Pancreas (tissue), 10 donors: ENCODE results near the gene ADAMTS15. TPM values are rescaled to one million over a fixed set of nuclear protein-coding genes. Genes with fewer than 3 reads are reported as not detected.

Experiments
- ATAC-seq, 4 donors: fragments of 200-7000 bp; cut with Tn5 transposase; one replicate each; pipeline versions ENCODE4 v1.8.0 to v1.9.1; 2020; ENCODE audit warnings: mild to moderate bottlenecking in 4 of 4, moderate library complexity in 4 of 4
- DNase-seq, 6 donors: peaks; one replicate each; pipeline ENCODE4 v3.0.0-alpha.2; 2020
- FAIRE-seq: peaks from 2 replicates; lab custom pipeline; 2012; peaks lifted over from hg19 to GRCh38; lab: Jason Lieb, UNC
- H3K27ac ChIP-seq, 4 donors: fragments of 200-600 bp; sonication (generic); 1 replicate in 3 of 4; 2 replicates in 1 of 4; pipeline versions ENCODE4 v1.5.0 to v1.8.0; 2020
- H3K27me3 ChIP-seq, 4 donors: fragments of 200-600 bp; one replicate each; pipeline ENCODE4 v1.8.0; 2021
- H3K36me3 ChIP-seq, 3 donors: fragments of 200-600 bp; sonication (generic) in 1 of 3; one replicate each; pipeline versions ENCODE4 v1.5.0 to v1.8.0; 2020 to 2021
- H3K4me1 ChIP-seq, 3 donors: fragments of 200-600 bp; one replicate each; pipeline ENCODE4 v1.8.0; 2021
- H3K4me3 ChIP-seq, 4 donors: fragments of 200-600 bp; sonication (generic) in 2 of 4; one replicate each; pipeline versions ENCODE4 v1.5.0 to v1.8.0; 2020 to 2021
- H3K9me3 ChIP-seq, 4 donors: fragments of 200-600 bp; one replicate each; pipeline ENCODE4 v1.8.0; 2021
- CTCF ChIP-seq, 4 donors: fragments of 200-600 bp; sonication (generic) in 3 of 4; IDR thresholded peaks; one replicate each; pipeline versions ENCODE4 v1.5.0 to v1.8.0; 2021; ENCODE audit warnings: antibody characterized with exemption in 4 of 4
- WGBS, 2 donors: extraction: QIAGEN DNeasy Blood & Tissue Kit; methylation state at CpG; one replicate each; pipeline ENCODE4 v1.1.7; 2013; 5-methylcytosine and 5-hydroxymethylcytosine counted together
- intact Hi-C, 3 donors: fragments of 100-400 bp; cut with DNase I; formaldehyde crosslinking; loops; one replicate each; pipeline versions ENCODE4 v1.11.1 to v1.14.2; 2022
- polyA plus RNA-seq, 2 donors: library from polyadenylated mRNA; stranded (reverse); fragments of 200-250 nt; gene quantifications; one replicate each; pipeline ENCODE4 v1.2.3, GENCODE V29; 2013
- total RNA-seq, 6 donors: library from RNA; stranded (reverse); fragmentation: NEBNext Ultra II Directional in 4 of 6; extraction: Animal tissue kit (Norgen Biotek cat#: 25700) in 4 of 6; gene quantifications; one replicate each; pipeline versions ENCODE4 v1.2.1 to v1.2.4, GENCODE V29; 2021 to 2023
- donor health status: healthy with polysubstance abuse.
- donor health status: DM: no; HTN: no; CAD: no; lungs with moderate emphysema.
- donor health status: DM: no; HTN: no; CAD: no.
- donor health status: control.
- donor health status: control.
- donor health status: Bipolar disorder and iron deficiency.
- donor health status: DM: yes; HTN: yes; CAD: no.
- donor health status: DM: no; HTN: no; CAD: no.
- donor health status: DM: no; HTN: no; CAD: no.
- donor health status: DM: yes; HTN: yes; CAD: no.

ADAMTS15 gene
- total and polyA plus RNA-seq, 8 donors = 0.14 to 1.2 (median 0.78) TPM

- intact Hi-C loops = no loop called here
- no peak for ATAC-seq
- TF ChIP-seq CTCF (IDR thresholded peaks at IDR 0.05) = no peak
- no peak for FAIRE-seq
- H3K27me3 ChIP-seq = peaks cover 0 to 4% (median 0%) of the 10 kb centered on the region in 4 donors
- H3K4me1 ChIP-seq = peaks cover 0 to 10% (median 7%) of the 10 kb centered on the region in 3 donors
- WGBS, 2 donors = 77 to 82% methylated on average over 6 of the region's 6 CpGs
- no peaks in the 10 kb centered on the region for H3K36me3 ChIP-seq
- H3K4me3 ChIP-seq = no peak overlapping the region
- H3K27ac ChIP-seq = no peak overlapping the region
- H3K9me3 ChIP-seq = no peaks in the 10 kb centered on the region
- DNase-seq = no peak
Observed at GRCh38 chr11:130452940-130453339, 4.5 kb downstream of the ADAMTS15 start.

- no peak for TF ChIP-seq CTCF (IDR thresholded peaks at IDR 0.05)
- H3K9me3 ChIP-seq = no peaks in the 10 kb centered on the region
- ATAC-seq (peak in 1 of 4 donors; percentile 15), DNase-seq (no peak), FAIRE-seq (no peak)
- 59 to 63% methylated on average over 12 of the region's 12 CpGs for WGBS, 2 donors
- peaks cover 0 to 4% (median 0%) of the 10 kb centered on the region in 3 donors for H3K4me1 ChIP-seq
- no peaks in the 10 kb centered on the region for H3K36me3 ChIP-seq
- no peak overlapping the region for H3K4me3 ChIP-seq
- no peak overlapping the region for H3K27ac ChIP-seq
- intact Hi-C loops = no loop called here
- peaks cover 0 to 4% (median 0%) of the 10 kb centered on the region in 4 donors for H3K27me3 ChIP-seq
Observed at GRCh38 chr11:130454491-130455252, 6.2 kb downstream of the ADAMTS15 start.

GRCh38 chr11:130455483-130456127 is 7.2 kb downstream of the ADAMTS15 start:
- no peaks in the 10 kb centered on the region for H3K36me3 ChIP-seq
- no peak overlapping the region for H3K27ac ChIP-seq
- no peak for DNase-seq
- peak in 1 of 4 donors; percentile 23 for ATAC-seq
- 79% methylated on average over 15 of the region's 15 CpGs for WGBS, 2 donors
- H3K27me3 ChIP-seq = no peaks in the 10 kb centered on the region
- no peak for FAIRE-seq
- H3K9me3 ChIP-seq = no peaks in the 10 kb centered on the region
- H3K4me3 ChIP-seq = no peak overlapping the region
- no peak for TF ChIP-seq CTCF (IDR thresholded peaks at IDR 0.05)
- no peaks in the 10 kb centered on the region for H3K4me1 ChIP-seq
- intact Hi-C loops = no loop called here

- Histone ChIP-seq H3K36me3 (no peaks in the 10 kb centered on the region), H3K9me3 (no peaks in the 10 kb centered on the region), H3K27ac (no peak overlapping the region), H3K27me3 (no peaks in the 10 kb centered on the region), H3K4me3 (no peak overlapping the region), H3K4me1 (no peaks in the 10 kb centered on the region)
- intact Hi-C loops = no loop called here
- DNase-seq (no peak), FAIRE-seq (no peak), ATAC-seq (no peak)
- 87 to 92% methylated on average over 3 of the region's 3 CpGs for WGBS, 2 donors
- TF ChIP-seq CTCF (IDR thresholded peaks at IDR 0.05) = no peak
Observed at GRCh38 chr11:130456286-130456685, 7.8 kb downstream of the ADAMTS15 start.
